IPS DF 6.9 (cell line): Measurements from ENCODE around the gene HEG1.

ENCODE experiments used
- DNase-seq: peaks from one replicate; pipeline ENCODE4 v3.0.0-alpha.2; 2013; ENCODE audit warnings: low read depth, low spot score
- H3K27ac ChIP-seq: one replicate; pipeline ENCODE4 v1.5.1; 2013; ENCODE audit warnings: low read length, control low read depth
- H3K27me3 ChIP-seq: 2 replicates; pipeline ENCODE4 v1.6.1; 2013; ENCODE audit warnings: mild to moderate bottlenecking, low read length; ENCODE audit not compliant: control insufficient read depth, insufficient read depth
- H3K36me3 ChIP-seq: 2 replicates; pipeline ENCODE4 v1.6.1; 2013; ENCODE audit warnings: low read length; ENCODE audit not compliant: control insufficient read depth, insufficient read depth
- H3K4me1 ChIP-seq: 2 replicates; pipeline ENCODE4 v1.6.1; 2013; ENCODE audit warnings: low read length; ENCODE audit not compliant: control insufficient read depth, insufficient read depth
- H3K4me3 ChIP-seq: 2 replicates; pipeline ENCODE4 v1.5.1; 2013; ENCODE audit warnings: mild to moderate bottlenecking, low read length
- H3K9me3 ChIP-seq: 2 replicates; pipeline ENCODE4 v1.6.1; 2013; ENCODE audit warnings: low read length, inconsistent platforms; ENCODE audit not compliant: control insufficient read depth, insufficient read depth
- WGBS: extraction: QIAGEN DNeasy Blood & Tissue Kit; methylation state at CpG from one replicate; pipeline ENCODE4 v1.1.7; 2013; ENCODE audit warnings: mixed read lengths, missing lambda C conversion rate; ENCODE audit not compliant: insufficient read length, insufficient coverage; 5-methylcytosine and 5-hydroxymethylcytosine counted together

HEG1 gene

DNA sequence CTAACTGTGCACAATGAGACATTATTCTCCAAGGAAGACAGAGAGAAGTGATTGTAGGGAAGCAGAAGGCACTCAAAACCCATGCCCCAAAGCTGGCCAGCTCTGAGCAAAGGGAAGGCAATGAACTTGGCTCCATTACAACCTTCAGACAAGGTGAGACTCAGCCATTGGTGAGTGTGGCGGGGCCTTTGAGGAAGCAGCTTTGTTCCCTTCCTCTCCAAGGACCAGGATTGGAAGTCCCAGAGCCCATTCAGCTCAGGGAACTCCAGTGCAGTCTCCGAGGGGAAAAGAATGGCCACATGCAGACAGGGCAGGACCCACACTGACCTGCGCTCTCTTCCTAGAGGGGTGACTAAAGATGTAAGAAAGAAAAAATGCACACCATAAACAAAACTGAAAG, 23.1 kb downstream of the HEG1 start:
- Histone ChIP-seq H3K4me3 (no peak overlapping the region), H3K4me1 (no peaks in the 10 kb centered on the region), H3K27ac (no peak overlapping the region), H3K27me3 (no peaks in the 10 kb centered on the region), H3K36me3 (no peaks in the 10 kb centered on the region), H3K9me3 (no peaks in the 10 kb centered on the region)
- no CpG with 5 or more reads among the region's 3 CpGs for WGBS
- no peak for DNase-seq

DNA sequence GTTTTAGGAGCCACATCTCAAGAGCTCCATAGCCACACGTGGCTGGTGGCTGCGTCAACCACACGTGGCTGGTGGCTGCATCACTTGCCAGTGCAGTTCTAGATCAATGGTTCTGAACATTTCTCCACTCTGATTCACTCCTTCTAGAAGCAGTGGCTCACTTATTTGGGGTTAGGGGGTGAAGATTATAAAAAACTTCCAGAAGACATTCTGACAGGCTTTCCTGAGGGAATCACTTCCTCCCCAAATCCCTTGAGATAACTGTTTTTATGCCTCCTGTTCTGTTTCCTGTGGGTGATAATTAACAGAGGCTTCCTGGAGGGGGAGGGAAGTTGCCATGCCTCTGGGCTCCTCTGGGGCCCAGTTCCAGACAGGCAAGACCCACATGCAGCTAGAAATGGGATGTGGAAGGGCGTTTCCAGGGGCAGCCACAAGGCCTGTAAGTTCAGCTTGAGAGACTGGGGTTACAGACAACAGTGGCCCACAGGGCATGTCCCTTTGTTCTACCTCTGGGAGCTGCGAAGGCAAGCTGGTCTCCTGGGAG, 23.6 kb downstream of the HEG1 start:
- DNase-seq = no peak
- no peak overlapping the region for H3K4me3 ChIP-seq
- H3K36me3 ChIP-seq = no peaks in the 10 kb centered on the region
- H3K27me3 ChIP-seq = no peaks in the 10 kb centered on the region
- H3K9me3 ChIP-seq = no peaks in the 10 kb centered on the region
- H3K4me1 ChIP-seq = no peaks in the 10 kb centered on the region
- H3K27ac ChIP-seq = no peak overlapping the region
- WGBS = no CpG with 5 or more reads among the region's 5 CpGs

DNA sequence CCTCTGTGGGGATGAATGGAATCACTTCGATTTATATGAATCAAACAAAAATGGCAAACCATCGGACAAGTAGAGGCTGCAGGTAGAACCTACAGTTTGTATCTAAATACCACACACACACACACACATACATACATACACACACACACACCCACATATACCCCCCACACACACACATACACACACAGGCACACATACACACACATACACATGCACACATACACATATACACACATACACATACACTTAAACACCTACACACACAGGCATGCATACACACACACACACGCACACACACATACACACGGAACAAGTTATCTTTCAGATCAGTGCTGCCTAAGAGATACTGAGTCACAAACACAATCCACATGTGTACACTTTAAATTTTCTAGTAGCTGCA, 24.3 kb downstream of the HEG1 start:
- Histone ChIP-seq H3K36me3 (no peaks in the 10 kb centered on the region), H3K4me3 (no peak overlapping the region), H3K27me3 (no peaks in the 10 kb centered on the region), H3K27ac (no peak overlapping the region), H3K9me3 (no peaks in the 10 kb centered on the region), H3K4me1 (no peaks in the 10 kb centered on the region)
- DNase-seq = no peak
- no CpG with 5 or more reads among the region's 4 CpGs for WGBS

DNA sequence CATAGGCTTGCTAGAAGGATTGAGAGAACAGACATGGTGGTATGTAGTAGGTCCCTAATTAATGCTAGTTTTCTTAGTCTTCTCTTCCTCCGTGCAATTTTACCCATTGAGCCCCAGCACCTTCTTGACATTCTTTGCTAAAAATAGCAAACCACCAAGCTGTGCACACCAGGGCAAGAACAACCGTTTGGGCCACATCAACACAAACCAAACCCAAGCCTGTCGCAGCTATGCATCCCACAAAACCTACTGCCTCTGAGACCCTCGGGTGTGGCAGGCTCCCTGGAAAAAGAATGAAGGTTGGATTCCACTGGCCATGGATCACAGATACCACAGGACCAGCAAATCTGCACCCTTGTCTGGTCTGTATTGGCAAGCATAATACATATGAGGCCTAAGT, 27.1 kb downstream of the HEG1 start:
- no peaks in the 10 kb centered on the region for H3K27me3 ChIP-seq
- no peak overlapping the region for H3K27ac ChIP-seq
- no peaks in the 10 kb centered on the region for H3K36me3 ChIP-seq
- H3K9me3 ChIP-seq = no peaks in the 10 kb centered on the region
- DNase-seq = no peak
- WGBS = no CpG with 5 or more reads among the region's 4 CpGs
- no peaks in the 10 kb centered on the region for H3K4me1 ChIP-seq
- no peak overlapping the region for H3K4me3 ChIP-seq

DNA sequence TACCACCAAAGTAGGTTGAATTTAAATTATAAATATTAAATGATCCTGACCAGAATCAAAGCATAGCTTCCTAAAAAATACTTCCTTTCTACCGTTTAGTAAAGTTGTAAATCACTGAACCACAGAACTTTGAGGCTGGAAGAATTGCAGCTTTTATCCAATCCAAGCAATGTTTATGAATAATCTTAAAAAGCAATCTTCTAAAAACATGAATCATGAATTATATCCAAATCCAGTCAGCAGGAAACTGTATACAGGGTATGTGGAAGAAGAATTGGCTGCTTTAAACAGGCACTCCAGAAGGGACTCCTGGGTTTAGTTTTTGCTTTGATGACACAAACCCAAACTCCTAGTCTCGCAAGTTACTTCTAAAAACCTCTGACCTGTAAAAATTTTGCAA, 30.2 kb downstream of the HEG1 start:
- no peaks in the 10 kb centered on the region for H3K4me1 ChIP-seq
- no peaks in the 10 kb centered on the region for H3K27me3 ChIP-seq
- no peak overlapping the region for H3K27ac ChIP-seq
- H3K4me3 ChIP-seq = no peak overlapping the region
- H3K36me3 ChIP-seq = no peaks in the 10 kb centered on the region
- DNase-seq = no peak
- no peaks in the 10 kb centered on the region for H3K9me3 ChIP-seq
- no CpG with 5 or more reads among the region's 2 CpGs for WGBS

DNA sequence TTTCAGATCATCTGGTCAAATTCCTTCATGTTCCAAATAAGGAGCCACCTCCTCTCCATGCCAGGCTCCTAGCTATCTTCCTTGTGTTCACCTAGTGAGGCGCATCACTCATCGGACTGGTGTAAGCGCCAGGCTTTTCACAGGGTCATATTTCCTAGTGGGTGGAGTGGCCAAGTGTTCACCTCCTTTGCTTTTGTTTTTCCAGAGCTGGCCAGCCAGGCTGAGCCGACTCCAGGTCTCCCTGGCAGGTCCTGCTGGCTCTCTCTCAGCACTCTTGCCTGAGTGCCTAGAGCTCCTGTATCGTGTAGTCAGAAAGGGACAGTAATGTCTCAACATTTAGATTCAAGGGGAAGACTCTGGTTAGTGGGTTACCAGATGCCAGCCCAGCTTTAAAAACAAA, 31.0 kb downstream of the HEG1 start:
- Histone ChIP-seq H3K9me3 (no peaks in the 10 kb centered on the region), H3K27ac (no peak overlapping the region), H3K4me1 (no peaks in the 10 kb centered on the region), H3K36me3 (no peaks in the 10 kb centered on the region), H3K27me3 (no peaks in the 10 kb centered on the region), H3K4me3 (no peak overlapping the region)
- WGBS = no CpG with 5 or more reads among the region's 5 CpGs
- no peak for DNase-seq

DNA sequence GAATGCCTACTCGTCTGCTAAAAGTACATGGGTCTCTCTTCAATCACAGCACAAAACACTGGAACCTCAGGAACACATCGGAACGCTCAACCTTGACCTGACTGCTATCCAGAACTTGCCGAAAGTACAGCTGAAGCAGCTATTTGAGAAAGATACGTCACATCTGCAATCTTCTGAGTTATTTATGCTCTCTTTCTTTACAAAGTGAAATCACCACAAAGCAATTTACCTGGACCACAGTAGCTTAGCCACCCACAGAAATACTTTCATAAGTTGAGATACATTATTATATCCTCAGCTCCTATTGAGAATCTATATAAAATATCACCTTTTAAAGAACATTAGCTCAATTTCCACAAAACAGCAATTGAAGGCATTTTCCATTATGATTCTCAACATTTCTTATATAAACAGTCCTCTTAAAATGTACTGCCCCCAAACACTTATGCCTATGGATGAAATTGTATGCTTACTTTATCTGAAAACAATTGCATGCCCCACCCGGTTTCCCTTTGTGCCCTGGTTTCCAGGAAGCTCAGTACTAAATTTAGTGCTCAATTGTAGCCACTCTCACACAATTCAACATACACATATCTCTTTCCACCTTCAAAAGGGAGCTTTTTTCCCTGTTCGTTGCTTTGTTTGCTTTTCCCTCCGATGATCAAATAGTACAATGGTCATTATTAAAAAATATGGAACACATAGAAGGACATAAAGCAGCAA, 31.8 kb downstream of the HEG1 start:
- WGBS = no CpG with 5 or more reads among the region's 8 CpGs
- Histone ChIP-seq H3K9me3 (no peaks in the 10 kb centered on the region), H3K4me3 (no peak overlapping the region), H3K36me3 (no peaks in the 10 kb centered on the region), H3K4me1 (no peaks in the 10 kb centered on the region), H3K27ac (no peak overlapping the region), H3K27me3 (no peaks in the 10 kb centered on the region)
- no peak for DNase-seq

DNA sequence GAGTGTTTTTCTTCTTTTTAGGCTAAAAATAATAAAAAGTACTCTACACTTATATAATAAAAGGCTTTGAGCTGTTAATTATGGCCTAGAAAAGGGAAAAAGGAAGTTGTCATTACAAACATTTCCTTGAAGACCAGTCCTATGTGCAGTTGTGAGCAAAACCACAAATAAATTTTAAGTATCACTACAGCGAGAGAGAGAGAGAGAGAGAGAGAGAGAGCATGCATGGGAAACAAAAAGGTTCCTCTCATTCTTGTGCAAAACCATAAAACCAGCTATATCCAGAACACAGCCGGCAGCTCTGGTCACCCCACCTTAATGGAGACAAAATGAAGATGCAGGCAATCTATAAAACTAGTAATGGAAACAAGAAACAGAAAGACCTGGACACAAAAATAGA, 33.6 kb downstream of the HEG1 start:
- no peaks in the 10 kb centered on the region for H3K9me3 ChIP-seq
- DNase-seq = no peak
- H3K36me3 ChIP-seq = no peaks in the 10 kb centered on the region
- no peaks in the 10 kb centered on the region for H3K27me3 ChIP-seq
- no peak overlapping the region for H3K27ac ChIP-seq
- H3K4me1 ChIP-seq = no peaks in the 10 kb centered on the region
- H3K4me3 ChIP-seq = no peak overlapping the region
- WGBS = no CpG with 5 or more reads among the region's 2 CpGs

DNA sequence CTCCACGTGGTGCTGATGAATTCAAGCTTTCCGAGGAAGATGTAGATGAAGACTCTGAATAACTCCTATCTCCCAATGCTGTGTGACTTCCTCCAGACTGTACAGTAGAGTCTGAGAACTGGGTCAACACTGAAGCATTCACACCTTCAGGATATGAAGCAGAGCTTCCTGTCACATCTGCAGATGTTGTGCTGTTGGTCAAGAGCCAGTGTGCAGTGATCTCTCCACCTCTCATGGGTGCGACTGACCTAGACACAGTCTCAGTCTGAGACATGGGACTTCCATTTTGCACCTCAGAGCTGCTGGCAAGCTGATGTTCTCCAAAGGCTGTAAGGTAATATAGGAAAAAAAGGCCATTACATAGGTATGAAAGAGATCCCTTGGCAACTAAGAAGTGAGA, 36.5 kb downstream of the HEG1 start:
- Histone ChIP-seq H3K4me1 (no peaks in the 10 kb centered on the region), H3K27me3 (no peaks in the 10 kb centered on the region), H3K36me3 (peaks cover 2% of the 10 kb centered on the region; the same call in 1 of the 2 replicates), H3K27ac (no peak overlapping the region), H3K9me3 (no peaks in the 10 kb centered on the region), H3K4me3 (no peak overlapping the region)
- DNase-seq = no peak
- no CpG with 5 or more reads among the region's 3 CpGs for WGBS

DNA sequence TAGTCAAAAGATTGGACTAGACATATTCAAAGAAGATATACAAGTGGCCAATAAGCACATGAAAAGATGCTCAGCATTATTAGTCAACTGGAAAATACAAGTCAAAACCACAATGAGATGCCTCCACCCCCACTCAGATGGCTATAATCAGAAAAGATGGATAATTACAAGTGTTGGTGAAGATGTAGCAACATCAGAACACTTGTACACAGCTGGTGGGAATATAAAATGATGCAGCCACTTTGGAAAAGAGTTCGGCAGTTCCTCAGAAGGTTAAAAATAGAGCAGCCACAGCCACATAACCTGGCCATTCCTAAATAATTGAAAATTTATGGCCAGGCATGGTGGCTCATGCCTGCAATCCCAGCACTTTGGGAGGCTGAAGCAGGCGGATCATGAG, 38.4 kb downstream of the HEG1 start:
- H3K4me3 ChIP-seq = no peak overlapping the region
- H3K9me3 ChIP-seq = no peaks in the 10 kb centered on the region
- H3K36me3 ChIP-seq = peaks cover 2% of the 10 kb centered on the region
- H3K27ac ChIP-seq = no peak overlapping the region
- WGBS = no CpG with 5 or more reads among the region's 2 CpGs
- no peaks in the 10 kb centered on the region for H3K27me3 ChIP-seq
- DNase-seq = no peak
- H3K4me1 ChIP-seq = no peaks in the 10 kb centered on the region

DNA sequence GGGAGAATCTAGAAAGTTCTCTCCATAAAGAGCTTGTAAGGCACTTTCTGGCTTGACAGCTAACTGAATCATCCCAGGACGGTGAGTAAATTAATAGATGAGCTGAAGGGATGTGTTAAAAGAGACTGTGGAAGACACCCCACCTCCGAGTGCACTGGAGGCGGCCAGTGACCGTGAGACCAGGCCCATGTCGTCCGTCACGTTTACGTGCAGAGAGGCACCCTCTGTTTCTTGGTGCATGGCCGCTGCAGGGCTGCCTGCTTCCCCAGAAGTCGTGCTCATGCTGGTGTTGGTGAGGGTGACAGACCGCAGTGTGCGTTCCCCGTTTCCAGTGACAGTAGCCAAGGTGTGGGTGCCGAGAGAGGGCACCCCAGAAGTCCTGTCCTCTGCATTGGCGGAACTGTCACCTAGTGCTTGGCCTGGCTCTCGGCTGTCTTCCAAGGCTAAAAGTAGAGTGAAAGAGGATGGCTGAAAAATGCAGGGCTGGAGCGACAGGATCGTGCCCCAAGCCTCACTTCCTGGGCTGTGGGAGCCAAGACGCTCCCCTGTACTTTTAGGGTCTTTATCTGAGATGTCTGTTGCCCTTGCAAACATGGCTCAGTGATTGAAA, 41.1 kb downstream of the HEG1 start:
- Histone ChIP-seq H3K27me3 (no peaks in the 10 kb centered on the region), H3K4me1 (no peaks in the 10 kb centered on the region), H3K36me3 (peaks cover 2% of the 10 kb centered on the region), H3K27ac (no peak overlapping the region), H3K4me3 (no peak overlapping the region), H3K9me3 (no peaks in the 10 kb centered on the region)
- DNase-seq = no peak
- WGBS = no CpG with 5 or more reads among the region's 19 CpGs
